HG02852 (cell line): ENCODE data around the gene ZNF749.

Experiments
- ATAC-seq: cut with Tn5 transposase; IDR thresholded peaks from one replicate; pipeline ENCODE4 v1.9.1; 2021; ENCODE audit warnings: mild to moderate bottlenecking, moderate library complexity; ENCODE audit not compliant: unreplicated experiment

The ZNF749 gene

DNA sequence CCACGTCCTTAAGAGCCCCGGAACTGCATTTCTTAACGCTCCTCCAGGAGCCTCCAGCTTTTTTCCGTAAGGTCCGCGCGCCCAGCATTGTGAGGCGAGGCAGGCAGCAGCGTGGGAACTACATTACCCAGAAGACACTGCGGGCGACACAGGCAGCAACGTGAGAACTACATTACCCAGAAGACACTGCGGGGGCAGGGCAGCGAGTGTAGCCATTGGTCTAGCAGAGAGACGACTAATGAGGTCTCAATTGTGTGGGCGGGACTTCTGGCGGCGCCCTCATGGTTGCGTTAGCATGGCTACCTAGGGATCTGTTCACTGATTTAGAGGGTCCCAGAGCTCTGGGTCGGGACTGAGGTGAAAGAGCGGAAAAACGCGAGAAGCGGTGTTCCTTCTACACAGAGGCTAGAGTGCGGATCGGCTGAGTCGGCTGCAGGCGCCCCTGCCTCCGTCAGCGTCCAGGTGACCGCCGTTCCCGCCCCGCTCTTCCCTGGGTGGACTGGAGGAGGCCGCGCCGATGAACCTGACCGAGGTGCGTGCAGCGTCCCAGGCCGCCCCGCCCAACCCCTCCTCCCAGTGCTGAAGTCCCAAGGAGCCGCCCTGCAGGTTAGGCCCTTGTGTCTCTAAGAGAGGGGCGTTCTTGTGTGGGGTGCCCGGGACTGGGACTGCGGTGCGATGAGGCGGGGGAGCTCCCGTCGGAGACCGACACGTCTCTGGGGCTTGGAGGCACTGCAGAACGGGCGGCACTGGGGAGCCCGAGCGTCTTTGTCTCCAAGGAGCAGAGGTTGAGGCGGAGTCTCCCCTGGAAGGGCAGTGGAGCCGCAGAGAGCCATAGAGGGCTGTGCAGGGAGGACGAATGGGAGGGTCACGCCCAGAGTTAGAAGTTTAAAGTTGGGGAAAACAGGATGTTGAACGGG is at the start of gene ZNF749:
Gene ZNF749, plus strand, starts transcription at position 264 of the 917 bp plus-strand sequence. Its CDS starts 254 bp downstream, at position 518.
- ATAC-seq: peak; percentile 94

- no peak for ATAC-seq
Observed at GRCh38 chr19:57389194-57389729, 45.9 kb upstream of the ZNF749 start.

DNA sequence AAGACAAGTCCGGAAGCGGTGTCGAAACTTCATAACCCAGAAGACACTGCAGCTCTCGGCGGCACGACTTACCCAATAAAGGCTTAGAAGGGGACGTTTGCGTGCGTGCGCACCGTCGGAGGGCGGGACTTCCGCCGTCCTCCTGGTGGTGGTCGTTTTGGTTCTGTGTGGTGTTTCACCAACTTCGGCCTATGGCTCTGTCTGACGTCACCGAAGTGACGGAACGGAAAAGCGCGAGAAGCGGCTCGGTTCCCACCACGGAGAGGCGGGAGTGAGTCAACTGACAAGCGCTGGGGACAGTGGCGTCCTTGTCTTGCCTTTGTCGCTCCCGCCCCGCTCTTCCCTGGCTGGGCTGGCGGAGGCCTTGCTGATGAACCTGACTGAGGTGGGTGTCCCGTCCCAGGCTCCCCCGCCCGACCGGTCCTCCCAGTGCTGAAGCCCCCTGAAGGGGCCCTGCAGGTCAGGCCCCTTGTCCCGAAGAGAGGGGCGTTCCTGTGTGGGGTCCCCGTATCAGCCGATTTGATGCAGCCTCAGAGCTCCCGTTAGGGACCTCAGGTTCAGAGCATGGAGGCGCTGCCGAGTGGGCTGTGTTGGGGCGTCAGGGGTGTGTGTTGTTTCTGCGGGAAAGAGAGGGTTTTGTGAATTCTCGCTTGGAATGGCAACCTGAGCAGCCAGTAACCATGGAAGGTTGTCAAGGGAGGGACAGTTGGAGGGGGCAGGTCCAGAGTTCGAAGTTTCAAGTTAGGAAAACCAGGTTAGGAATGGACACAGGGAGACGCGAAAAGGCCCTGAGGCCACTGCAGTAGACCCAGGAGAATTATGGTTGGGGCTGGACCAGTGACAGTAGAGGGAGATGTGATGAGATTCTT is 45.2 kb upstream of the ZNF749 start, which contains the start of gene ZNF548:
Gene ZNF548, plus strand, starts transcription at position 125 of the 869 bp plus-strand sequence. Its CDS starts 246 bp downstream, at position 371.
- peak; percentile 98 for ATAC-seq

DNA sequence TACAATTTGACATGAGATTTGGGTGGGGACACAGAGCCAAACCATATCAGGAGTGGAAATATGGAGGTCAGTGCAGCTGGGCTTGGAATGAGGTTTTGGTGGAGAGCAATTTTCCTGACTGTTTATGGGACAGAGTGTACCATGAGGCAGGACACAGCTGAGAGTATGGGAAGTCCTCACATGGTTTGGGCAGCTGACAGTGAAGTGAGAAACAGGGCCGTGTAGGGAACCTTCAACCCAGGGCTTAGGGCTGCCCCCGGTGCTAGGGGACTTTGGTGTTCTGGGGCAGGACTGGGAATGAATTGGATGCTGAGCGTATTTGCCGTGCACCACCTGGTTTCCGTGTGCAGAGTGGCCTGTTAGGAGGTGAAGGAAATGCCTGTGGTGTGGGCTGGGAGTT is 39.4 kb upstream of the ZNF749 start:
- no peak for ATAC-seq

GRCh38 chr19:57398868-57399267 is 36.3 kb upstream of the ZNF749 start:
- no peak for ATAC-seq

GRCh38 chr19:57403737-57404563 is 31.2 kb upstream of the ZNF749 start:
- ATAC-seq: no peak

DNA sequence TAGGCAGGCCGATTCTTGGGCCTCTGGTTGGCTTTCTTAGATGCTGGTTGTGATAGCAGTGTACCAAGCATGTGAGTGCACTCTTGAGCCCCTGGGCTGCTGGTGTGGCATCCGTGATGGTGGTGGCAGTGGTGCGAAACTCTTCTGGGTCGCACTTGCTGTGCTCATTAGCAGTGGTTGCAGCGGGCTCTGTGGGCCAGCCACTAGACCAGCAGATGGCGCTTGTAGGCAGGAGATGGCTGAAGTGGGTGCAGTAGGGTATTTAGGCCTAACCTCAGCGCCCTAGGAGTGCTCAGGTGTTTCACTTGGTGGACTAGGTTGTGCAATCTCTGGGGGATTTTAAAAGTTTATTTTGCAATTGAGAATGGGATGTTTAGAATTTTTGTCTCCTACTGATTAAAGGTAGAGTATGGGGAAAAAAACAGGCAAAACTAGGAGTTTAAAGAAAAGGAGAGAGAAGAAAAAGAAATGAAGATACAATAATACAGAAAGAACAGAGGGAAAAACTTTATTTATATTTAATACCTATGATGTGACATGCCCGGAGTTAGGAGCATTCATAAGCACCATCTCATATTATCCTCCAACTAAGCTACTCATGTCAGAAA is 28.5 kb upstream of the ZNF749 start:
- ATAC-seq: peak; percentile 43

GRCh38 chr19:57410877-57411671 is 24.1 kb upstream of the ZNF749 start, which contains the start of gene ZNF17:
TSS of gene ZNF17 (plus strand) at chr19:57411161. CDS start at chr19:57413616, 2,455 bp downstream.
- peak; percentile 99 for ATAC-seq

DNA sequence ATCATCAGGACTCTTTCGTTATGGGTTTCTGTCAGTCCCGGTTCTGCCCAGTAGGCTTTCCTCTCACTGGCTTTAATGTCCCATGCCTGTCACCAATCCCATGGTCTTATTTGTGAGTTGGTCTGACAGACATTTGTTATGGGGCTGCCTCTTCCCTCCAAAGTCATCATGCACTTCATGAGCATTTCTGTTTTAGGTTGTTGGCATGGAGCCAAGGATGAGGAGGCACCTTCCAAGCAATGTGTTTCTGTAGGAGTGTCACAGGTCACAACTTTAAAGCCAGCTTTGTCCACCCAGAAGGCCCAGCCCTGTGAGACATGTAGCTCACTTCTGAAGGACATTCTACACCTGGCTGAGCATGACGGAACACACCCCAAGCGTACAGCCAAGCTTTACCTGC is 15.7 kb upstream of the ZNF749 start:
- ATAC-seq: no peak

DNA sequence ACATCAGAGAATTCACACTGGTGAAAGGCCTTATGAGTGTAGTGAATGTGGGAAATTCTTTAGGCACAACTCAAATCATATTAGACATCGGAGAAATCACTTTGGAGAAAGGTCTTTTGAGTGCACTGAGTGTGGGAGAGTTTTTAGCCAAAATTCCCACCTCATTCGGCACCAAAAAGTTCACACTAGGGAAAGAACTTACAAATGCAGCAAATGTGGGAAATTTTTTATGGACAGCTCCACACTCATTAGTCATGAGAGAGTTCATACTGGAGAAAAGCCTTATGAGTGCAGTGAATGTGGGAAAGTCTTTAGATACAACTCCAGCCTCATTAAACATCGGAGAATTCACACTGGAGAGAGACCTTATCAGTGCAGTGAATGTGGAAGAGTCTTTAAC is 14.1 kb upstream of the ZNF749 start:
- no peak for ATAC-seq

GRCh38 chr19:57434386-57435061 is 601 bp upstream of the ZNF749 start:
- peak; percentile 17 for ATAC-seq

GRCh38 chr19:57436417-57436816 is 1.3 kb downstream of the ZNF749 start:
- no peak for ATAC-seq

- ATAC-seq: no peak
Observed at GRCh38 chr19:57437931-57438330, 2.8 kb downstream of the ZNF749 start.

DNA sequence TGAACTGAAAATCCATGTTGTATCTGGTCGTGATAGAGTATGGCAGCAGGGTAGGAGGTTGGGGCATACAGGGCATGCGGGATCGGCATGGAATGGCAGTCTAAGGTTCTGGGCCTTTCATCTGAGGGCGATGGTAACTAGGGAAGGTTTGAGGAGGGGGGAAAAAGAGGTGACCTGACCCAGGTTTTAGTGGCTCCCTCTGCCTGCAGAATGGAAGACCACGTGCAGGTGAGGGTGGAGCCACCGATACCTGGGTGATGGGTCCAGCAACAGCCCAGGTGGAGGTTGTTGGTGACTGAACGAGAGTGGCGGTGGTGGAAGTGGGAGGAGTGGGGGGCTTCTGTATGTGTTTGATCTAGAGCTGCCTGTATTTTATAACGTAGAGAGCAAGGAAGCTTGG is 3.8 kb downstream of the ZNF749 start:
- no peak for ATAC-seq

GRCh38 chr19:57441979-57442752 is 7.0 kb downstream of the ZNF749 start:
- no peak for ATAC-seq

DNA sequence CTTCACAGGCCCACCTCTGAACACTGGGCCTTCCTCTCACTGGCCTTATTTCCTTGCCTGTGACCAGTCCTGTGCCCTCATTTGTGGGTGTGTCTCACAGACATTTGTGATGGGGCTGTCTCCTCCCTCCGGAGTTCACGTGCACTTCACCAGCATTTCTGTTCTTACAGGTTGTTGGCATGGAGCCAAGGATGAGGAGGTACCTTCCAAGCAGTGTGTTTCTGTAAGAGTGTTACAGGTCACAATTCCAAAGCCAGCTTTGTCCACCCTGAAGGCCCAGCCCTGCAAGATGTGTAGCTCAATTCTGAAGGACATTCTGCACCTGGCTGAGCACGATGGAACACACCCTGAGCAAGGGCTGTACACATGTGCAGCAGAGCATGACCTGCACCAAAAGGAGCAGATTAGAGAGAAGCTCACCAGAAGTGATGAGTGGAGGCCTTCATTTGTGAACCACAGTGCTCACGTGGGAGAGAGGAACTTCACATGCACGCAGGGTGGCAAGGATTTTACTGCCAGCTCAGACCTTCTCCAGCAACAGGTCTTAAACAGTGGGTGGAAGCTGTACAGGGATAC is 8.1 kb downstream of the ZNF749 start:
- ATAC-seq: no peak

GRCh38 chr19:57452307-57452706 is 17.2 kb downstream of the ZNF749 start:
- ATAC-seq: no peak
